Measurements from ENCODE around the gene TRPV4.

Gene TRPV4

GRCh38 chr12:109804820-109805761, 28.1 kb downstream of the TRPV4 start:
- peak; percentile 60 for DNase-seq

GRCh38 chr12:109803678-109804077, 29.5 kb downstream of the TRPV4 start:
- no peak for DNase-seq

- no peak for DNase-seq
Observed at GRCh38 chr12:109802828-109803227, 30.4 kb downstream of the TRPV4 start.

- DNase-seq, result no peak
Observed at GRCh38 chr12:109800536-109800935, 32.7 kb downstream of the TRPV4 start.

GRCh38 chr12:109798691-109799090, 34.5 kb downstream of the TRPV4 start:
- DNase-seq, result no peak

- DNase-seq, result no peak
Observed at GRCh38 chr12:109797905-109798669, 35.1 kb downstream of the TRPV4 start.

- no peak for DNase-seq
Observed at GRCh38 chr12:109796057-109796456, 37.1 kb downstream of the TRPV4 start.

- no peak for DNase-seq
Observed at GRCh38 chr12:109795023-109795422, 38.2 kb downstream of the TRPV4 start.

- DNase-seq, result no peak
Observed at GRCh38 chr12:109793826-109794501, 39.2 kb downstream of the TRPV4 start.

GRCh38 chr12:109793411-109793810, 39.8 kb downstream of the TRPV4 start:
- DNase-seq, result no peak

- DNase-seq, result no peak
Observed at GRCh38 chr12:109792992-109793391, 40.2 kb downstream of the TRPV4 start.

GRCh38 chr12:109789526-109790048, 43.6 kb downstream of the TRPV4 start:
- no peak for DNase-seq

GRCh38 chr12:109786799-109787198, 46.4 kb downstream of the TRPV4 start:
- DNase-seq, result no peak

GRCh38 chr12:109785854-109786253, 47.3 kb downstream of the TRPV4 start:
- no peak for DNase-seq

- DNase-seq, result no peak
Observed at GRCh38 chr12:109783965-109784244, 49.3 kb downstream of the TRPV4 start.

GRCh38 chr12:109783135-109783964, 49.8 kb downstream of the TRPV4 start:
- DNase-seq, result no peak

GRCh38 chr12:109782326-109782703, 50.9 kb downstream of the TRPV4 start:
- no peak for DNase-seq

- DNase-seq, result no peak
Observed at GRCh38 chr12:109781668-109782325, 51.4 kb downstream of the TRPV4 start.

- DNase-seq, result no peak
Observed at GRCh38 chr12:109779382-109779781, 53.8 kb downstream of the TRPV4 start.

GRCh38 chr12:109778684-109779083, 54.5 kb downstream of the TRPV4 start:
- DNase-seq, result no peak

- DNase-seq, result peak; percentile 48
Observed at GRCh38 chr12:109777544-109777943, 55.7 kb downstream of the TRPV4 start.

- no peak for DNase-seq
Observed at GRCh38 chr12:109776624-109777023, 56.6 kb downstream of the TRPV4 start.

All from activated CD4-positive, alpha-beta T cell treated with anti-CD3 and anti-CD28 coated beads, Interleukin-2, amount 50 U/mL, for 16 hours (primary cell).